Skeletal muscle cell (primary cell): Measurements from ENCODE around the gene PIR.
A peak's percentile ranks its signal among the peaks of the same experiment; 100 is the strongest.

Experiments used
- DNase-seq: peaks from one replicate; pipeline ENCODE4 v3.0.0-alpha.2; 2010; ENCODE audit warnings: low read depth
- H3K4me3 ChIP-seq: 2 replicates; pipeline ENCODE4 v1.5.1; 2011; ENCODE audit warnings: low read depth, mild to moderate bottlenecking, control low read depth, low read length, moderate library complexity

PIR gene

DNA sequence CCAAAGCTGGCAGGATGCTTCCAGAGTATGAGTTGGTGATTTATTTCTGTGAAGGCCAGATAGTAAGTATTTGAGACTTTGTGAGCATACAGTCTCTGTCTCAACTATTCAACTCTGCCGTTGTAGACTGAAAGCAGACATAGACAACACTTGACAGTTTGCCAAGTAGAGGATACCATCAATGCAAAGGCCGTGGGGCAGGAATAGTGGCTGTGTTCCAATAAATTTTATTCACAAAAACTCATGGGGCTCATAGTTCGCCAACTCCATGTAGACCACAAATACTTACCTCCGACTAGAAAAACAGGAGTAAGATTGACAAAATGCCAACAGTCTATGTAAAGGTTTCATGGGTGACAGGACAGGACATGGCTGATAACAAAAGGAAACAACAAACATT is 3.7 kb upstream of the PIR start:
- no peak for DNase-seq
- no peak overlapping the region for H3K4me3 ChIP-seq

GRCh38 chrX:15495801-15496200 is 2.7 kb upstream of the PIR start:
- DNase-seq: no peak
- H3K4me3 ChIP-seq: no peak overlapping the region

DNA sequence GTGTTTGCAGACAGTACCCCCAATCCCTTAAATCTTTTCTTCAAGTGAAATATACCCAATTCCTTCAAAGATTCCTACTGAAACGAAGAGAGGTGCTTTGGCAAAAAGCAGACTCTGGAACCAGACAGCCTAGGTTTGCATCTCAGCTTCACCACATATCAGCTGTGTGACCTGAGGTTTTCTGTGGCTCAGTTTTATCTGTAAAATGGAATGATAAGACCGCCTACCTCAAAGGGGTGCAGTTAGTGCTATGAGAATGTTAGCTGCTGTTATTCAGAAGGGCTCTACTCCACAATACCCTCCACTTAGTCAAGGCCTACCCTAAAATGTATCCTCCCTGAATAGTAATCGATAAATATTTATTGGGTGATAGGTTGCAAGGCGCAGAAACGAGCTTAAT is 664 bp downstream of the PIR start:
- no peak for DNase-seq

GRCh38 chrX:15483891-15484290 is 9.2 kb downstream of the PIR start:
- H3K4me3 ChIP-seq: no peak overlapping the region
- DNase-seq: no peak

More for the DNA sequence above, 664 bp downstream of the PIR start:
- peak overlapping the region; percentile 53 for H3K4me3 ChIP-seq

DNA sequence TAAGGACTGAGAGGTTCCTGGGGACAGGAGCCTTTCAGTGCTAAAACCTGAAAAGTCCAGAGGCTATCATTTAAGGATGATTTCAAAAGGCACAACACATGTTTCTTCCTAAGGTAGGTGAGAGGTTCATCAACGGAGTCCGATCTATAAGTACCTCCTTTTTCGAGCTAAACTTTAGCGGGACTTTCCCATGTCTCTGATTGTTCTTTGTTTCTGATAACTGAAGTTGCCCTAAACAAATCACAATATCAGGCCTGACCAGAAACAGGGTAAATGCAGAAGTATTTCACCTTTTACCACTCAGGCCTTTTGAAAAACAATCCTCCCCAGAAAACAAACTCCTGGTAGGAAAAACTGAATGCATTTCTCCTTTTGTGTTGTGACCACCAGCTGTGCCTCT is 17.6 kb downstream of the PIR start:
- no peak overlapping the region for H3K4me3 ChIP-seq

GRCh38 chrX:15475021-15475420 is 18.1 kb downstream of the PIR start:
- no peak for DNase-seq
- no peak overlapping the region for H3K4me3 ChIP-seq

More for the DNA sequence above, 17.6 kb downstream of the PIR start:
- DNase-seq: no peak

DNA sequence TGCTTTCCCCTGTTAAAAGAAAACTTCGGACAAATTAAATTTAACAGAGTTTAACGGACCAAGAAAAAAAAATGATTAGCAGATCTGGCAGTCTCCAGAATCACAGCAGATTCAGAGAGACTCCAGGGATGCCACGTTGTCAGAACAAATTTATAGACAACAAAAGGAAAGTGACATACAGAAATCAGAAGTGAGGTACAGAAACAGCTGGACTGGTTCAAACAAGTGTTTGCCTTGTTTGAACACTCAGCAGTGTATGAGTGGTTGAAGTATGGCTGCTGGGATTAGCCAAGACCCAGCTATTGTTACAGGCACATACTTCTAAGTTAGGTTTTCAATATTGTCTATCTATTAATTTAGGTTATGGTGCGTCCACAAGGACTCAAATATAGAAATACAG is 19.1 kb downstream of the PIR start:
- no peak overlapping the region for H3K4me3 ChIP-seq
- no peak for DNase-seq

GRCh38 chrX:15472531-15472930 is 20.6 kb downstream of the PIR start:
- no peak for DNase-seq

DNA sequence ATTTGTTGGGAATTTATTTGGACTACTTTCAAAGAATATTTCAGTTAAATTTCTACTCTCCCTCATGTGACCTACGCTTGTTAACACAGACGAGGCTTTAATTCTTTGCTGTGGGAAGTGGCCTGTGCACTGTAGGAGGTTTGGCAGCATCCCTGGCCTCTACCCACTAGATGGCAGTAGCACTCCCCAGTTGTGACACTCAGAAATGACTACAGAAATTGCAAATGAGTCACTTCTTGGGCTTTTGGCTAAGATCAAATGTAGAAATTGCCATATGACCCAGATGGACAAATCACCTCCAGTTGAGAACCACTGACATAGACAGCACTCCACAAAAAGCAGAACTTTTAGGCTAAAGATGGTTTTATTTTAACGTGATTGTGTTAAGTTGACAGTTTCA is 22.1 kb downstream of the PIR start:
- H3K4me3 ChIP-seq: no peak overlapping the region
- DNase-seq: no peak

More at GRCh38 chrX:15472531-15472930, 20.6 kb downstream of the PIR start:
- H3K4me3 ChIP-seq: no peak overlapping the region

DNA sequence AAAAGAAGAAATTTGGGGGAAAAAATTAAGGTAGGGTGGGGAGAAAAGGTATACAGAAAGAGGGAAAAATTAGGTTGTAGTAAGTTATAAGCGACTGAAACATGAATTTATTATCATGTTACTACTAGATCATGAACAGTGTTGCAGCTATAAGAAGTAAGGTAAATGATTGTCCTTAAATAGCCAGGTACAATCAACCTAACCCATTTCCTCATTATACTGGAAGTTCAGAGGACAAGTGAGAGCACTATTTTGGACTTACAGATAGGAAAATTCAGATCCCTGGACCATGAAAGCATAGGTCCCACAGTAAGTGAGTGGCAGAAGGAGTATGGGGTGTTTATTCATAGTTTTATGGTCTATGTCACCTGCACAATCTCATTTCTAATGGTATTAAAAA is 23.5 kb downstream of the PIR start:
- DNase-seq: no peak
- H3K4me3 ChIP-seq: no peak overlapping the region

DNA sequence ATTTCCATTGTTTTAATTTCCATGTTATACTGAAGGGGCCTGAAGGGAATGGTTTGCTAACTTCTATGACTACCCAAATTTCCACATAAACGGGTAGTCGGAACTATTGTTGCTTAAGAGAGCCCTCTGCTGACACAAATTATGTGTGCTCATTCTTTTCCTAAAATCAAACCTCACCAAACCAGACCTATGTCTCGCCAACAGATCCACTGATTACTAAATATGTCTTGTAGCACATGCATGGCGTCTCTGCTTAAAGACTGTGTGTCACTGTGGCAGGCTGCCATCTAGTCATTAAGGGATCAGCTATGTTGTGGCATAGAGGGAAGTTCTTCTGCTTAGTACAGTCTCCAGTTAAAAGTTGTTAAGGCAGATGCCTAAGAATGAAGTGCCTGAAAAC is 25.1 kb downstream of the PIR start:
- H3K4me3 ChIP-seq: no peak overlapping the region
- no peak for DNase-seq

DNA sequence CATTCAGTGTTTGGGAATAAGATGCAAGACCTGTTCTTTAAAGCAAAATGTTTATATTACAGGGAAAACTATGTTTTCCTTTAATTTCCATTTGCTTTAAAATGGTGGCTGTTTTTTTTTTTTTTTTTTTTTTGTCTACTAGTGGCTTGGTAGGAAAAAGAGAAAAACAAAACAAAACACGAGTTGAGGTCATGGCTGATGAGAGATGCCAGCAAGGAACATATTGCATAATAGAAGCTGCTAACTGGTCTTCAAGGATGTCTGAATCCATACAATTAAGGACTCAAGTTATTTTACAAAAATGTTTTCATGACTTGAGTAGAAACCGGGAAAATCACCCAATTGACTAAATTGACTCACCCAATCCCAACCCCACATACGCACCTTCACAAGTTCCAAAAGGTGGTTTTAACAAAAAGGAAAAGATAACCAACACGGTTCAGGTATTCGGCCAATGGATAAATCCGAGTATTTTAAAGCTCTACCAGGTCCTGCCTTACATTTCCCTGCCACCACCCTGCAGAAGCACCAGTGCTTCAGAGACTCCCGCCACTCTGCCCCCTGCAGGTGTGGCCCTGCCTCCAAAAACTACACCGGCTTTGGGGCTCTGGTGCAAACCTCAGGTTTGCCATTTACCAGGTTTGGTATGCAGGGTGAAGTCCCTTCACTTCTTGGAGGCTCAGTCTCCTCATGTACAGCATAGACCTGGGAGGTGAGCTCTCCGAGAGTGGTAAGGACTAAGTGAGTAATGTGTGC is 27.1 kb downstream of the PIR start:
- no peak overlapping the region for H3K4me3 ChIP-seq
- no peak for DNase-seq

DNA sequence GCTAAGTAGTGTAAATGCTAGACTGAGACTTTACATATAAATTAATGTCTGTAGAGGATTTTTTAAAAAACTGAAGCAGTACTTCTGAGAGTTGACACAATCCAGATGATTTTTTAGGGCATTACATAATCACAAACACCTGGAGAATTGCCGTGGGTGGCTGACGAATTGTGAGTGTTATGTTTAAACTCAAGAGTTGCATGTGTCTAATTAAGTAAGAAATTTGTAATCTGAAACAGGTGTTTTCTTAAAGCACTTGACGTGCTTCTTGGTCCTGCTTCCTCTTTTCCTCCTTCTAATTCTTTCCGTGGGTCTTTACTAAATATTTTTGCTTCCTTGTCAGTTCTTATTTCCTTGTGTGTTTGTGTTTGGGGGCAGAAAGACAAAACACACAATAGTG is 27.8 kb downstream of the PIR start:
- H3K4me3 ChIP-seq: no peak overlapping the region
- DNase-seq: no peak

DNA sequence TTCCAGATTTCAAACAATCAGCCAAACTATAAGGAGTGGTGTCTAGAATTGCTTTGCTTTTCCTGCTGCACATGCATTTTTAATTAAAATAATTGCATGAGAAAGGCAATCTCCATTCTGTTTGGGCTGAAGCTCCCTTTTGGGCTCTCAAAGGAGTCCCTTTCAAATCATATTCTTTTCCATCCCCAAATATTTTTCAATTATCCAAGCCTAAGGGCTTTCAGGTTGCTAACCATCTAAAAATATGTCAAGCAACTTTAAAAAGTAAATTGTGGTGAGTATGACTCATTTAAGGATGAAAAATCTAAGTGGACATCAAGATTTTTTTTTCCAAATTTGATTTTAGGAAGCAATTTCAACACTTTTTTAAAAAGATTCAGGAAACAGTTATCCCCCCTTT is 28.4 kb downstream of the PIR start:
- no peak overlapping the region for H3K4me3 ChIP-seq
- no peak for DNase-seq

GRCh38 chrX:15451913-15452312 is 41.2 kb downstream of the PIR start:
- no peak for DNase-seq
- H3K4me3 ChIP-seq: no peak overlapping the region

GRCh38 chrX:15448010-15448639 is 45.0 kb downstream of the PIR start:
- DNase-seq: no peak
- no peak overlapping the region for H3K4me3 ChIP-seq

DNA sequence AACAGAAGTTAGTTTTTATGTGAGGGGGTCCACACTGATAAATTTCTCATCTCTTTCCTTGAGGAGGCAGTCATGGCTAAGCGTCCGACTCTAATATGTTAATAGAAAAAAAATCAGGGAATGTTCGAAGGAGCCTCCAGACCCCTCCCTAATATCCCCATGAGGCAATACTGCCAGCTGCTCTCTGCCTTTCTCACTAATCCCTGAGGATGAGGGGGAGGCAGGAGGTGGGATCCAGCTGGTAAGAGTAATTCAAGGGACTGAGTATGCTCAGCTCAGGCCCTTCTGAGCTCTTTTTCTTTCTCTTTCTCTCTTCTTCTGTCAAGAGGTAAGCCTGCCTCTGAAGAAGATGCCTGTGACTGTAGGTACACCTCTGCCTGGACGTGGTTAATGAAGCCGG is 51.7 kb downstream of the PIR start:
- no peak overlapping the region for H3K4me3 ChIP-seq
- no peak for DNase-seq

- no peak overlapping the region for H3K4me3 ChIP-seq
- no peak for DNase-seq
Measured at GRCh38 chrX:15438332-15438731, 54.8 kb downstream of the PIR start.

DNA sequence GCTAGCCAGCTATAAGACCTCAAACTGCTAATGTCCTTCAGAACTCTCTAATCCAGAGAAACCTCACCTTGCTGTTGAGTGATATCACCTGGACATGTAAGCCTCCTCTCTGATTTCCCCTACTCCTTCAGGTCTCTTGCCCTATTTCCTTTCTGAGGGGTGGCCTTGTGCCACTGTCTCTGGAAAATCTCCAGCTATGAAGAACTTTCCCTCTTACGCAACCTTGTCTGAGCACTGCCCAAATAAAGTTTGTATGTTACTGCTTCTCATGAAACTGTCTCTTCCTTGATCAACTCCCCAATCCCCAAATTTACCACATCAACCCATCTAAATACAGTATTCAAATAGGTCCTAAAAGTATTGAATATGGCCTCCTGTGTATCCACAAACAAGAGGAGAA is 55.4 kb downstream of the PIR start:
- no peak for DNase-seq
- H3K4me3 ChIP-seq: no peak overlapping the region

- H3K4me3 ChIP-seq: no peak overlapping the region
- DNase-seq: no peak
Measured at GRCh38 chrX:15435836-15436619, 57.1 kb downstream of the PIR start.

GRCh38 chrX:15434205-15434604 is 58.9 kb downstream of the PIR start:
- no peak overlapping the region for H3K4me3 ChIP-seq
- DNase-seq: no peak
